GM12872 (cell line): Measurements from ENCODE around the gene ERO1A.

Experiments used
- TF ChIP-seq, protein P1 (sequence below): IDR thresholded peaks from 3 replicates; pipeline ENCODE4 v1.5.1; 2011; ENCODE audit warnings: low read depth, mild to moderate bottlenecking, low read length, moderate library complexity; ENCODE audit not compliant: insufficient read depth

Gene ERO1A

DNA sequence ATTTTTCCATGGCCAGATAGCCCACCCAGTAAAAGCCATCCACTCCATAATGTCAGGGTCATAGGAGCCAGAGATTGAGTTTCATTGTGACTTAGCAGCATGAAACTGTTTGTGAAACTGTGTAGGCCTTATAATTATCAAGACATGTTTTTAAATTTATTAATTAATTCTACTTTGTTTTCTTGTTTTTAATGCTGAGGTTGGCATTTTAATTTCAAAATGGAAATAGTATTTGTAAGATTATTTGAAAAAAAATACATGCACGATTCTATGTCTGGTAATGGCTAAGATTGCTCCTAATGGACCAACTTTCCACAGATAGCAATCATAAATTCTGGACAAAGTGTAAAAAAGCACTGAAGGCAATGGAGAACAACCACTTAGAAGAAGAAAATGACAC is 75.7 kb downstream of the ERO1A start:
- TF ChIP-seq, protein P1, sequence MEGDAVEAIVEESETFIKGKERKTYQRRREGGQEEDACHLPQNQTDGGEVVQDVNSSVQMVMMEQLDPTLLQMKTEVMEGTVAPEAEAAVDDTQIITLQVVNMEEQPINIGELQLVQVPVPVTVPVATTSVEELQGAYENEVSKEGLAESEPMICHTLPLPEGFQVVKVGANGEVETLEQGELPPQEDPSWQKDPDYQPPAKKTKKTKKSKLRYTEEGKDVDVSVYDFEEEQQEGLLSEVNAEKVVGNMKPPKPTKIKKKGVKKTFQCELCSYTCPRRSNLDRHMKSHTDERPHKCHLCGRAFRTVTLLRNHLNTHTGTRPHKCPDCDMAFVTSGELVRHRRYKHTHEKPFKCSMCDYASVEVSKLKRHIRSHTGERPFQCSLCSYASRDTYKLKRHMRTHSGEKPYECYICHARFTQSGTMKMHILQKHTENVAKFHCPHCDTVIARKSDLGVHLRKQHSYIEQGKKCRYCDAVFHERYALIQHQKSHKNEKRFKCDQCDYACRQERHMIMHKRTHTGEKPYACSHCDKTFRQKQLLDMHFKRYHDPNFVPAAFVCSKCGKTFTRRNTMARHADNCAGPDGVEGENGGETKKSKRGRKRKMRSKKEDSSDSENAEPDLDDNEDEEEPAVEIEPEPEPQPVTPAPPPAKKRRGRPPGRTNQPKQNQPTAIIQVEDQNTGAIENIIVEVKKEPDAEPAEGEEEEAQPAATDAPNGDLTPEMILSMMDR, result no peak

DNA sequence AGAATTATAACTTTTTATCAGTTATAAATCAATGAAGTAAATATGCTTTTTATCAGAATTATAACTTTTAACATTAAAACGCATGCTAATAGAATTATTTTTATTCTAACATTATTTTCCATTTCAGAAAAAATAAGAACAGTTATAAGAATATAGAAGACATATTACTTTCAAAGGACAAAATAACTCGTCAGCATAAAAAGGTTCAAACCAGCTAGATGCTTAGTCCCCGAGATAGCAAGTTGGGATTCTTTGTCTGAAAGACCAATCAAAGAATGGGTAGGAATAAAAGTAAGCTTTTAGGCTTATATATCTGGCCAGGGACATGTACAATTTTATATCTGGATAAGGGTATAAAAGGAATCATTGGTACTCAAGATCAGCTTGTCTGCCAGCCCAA is 76.8 kb downstream of the ERO1A start:
- TF ChIP-seq, protein P1, result no peak

DNA sequence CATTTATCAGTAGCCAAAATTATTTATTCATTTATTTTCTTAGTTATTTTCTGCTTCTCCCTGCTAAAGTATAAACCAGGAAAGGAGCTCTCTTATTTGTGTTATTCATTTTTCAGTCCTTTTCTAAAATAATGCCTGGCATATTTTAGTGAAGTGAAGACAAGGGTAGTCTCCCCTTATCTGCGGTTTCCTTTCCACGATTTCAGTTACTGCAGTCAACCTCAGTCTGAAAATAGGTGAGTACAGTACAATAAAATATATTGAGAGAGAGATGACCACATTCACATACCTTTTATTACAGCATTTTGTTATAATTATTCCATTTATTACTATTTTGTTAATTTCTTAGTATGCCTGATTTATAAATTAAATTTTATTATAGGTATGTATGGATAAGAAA is 85.2 kb downstream of the ERO1A start:
- TF ChIP-seq, protein P1, result no peak

DNA sequence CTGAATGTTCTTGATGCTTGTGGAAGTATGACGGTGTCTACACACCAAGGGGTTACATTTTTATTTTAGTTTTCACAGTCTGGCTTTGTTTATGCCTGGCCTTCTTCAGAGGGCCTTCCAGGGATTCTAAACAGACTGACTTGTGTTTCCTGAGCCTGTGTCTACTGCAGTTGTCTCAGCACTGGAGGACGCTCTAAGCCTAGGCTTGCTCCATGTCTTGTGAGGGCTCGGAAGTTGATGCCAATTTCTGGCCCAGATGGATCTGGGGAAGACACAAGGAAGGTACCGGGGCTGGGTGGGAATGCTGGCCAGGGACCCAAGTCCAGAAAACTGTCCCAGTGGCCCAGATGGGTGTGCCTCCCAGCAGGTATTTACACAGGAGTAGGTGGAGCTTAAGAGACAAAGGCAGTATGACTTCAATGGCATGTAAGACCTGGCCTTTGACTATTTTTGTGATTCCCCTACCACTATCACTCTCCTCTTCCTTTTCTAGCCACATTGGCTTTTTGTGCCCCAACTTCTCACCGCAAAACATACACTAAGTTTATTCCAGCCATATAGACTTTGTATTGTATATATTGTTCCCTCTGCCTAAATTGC is 85.8 kb downstream of the ERO1A start:
- TF ChIP-seq, protein P1, result no peak

DNA sequence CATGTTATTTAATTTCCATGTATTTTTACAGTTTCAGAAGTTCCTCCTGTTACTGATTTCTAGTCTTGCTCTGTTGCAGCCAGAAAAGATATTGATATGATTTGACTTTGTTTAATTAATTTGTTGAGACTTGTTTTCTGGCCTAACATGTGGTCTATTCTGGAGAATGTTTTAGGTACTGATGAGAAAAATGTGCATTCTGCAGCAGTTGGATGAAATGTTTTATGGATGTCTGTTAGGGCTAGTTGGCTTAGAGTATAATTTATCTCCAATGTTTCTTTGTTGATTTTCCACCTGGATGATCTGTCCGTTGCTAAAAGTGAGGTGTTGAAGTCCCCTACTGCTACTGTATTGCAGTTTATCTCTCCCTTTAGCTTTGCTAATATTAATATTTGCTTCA is 88.3 kb downstream of the ERO1A start:
- TF ChIP-seq, protein P1, result no peak

DNA sequence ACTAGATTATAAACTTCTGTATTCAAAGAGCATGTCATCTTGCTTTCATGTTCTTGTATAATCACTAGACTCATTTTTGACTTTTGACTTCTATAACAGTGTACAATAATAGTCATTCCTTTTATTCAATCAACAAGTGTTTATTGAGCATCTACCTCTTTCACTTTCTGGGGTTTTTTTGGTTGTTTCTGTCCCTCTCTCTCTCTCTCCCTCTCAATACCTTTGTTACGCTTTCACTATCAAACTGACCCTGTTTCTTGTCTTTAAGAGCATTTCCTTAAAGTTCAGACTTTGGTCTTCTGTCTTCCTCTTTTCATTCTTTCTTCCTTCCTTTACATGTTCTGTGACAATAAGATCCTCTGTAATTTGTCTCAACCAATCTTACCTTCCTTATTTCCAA is 93.2 kb downstream of the ERO1A start:
- TF ChIP-seq, protein P1, result no peak

DNA sequence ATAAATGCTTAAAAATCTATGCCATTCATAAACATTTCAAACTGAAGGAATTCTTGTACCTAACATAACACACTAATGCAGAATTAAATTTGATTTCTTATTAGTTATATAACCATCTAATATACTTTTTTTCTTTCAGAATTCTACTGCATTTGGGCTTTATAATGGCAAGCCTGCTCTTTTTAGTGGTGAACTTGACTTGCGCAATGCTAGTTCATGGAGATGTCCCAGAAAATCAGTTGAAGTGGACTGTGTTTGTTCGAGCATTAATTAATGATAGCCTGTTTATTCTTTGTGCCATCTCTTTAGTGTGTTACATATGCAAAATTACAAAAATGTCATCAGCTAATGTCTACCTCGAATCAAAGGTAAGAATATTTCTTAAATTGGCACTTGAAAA is 95.4 kb downstream of the ERO1A start:
- TF ChIP-seq, protein P1, result no peak

DNA sequence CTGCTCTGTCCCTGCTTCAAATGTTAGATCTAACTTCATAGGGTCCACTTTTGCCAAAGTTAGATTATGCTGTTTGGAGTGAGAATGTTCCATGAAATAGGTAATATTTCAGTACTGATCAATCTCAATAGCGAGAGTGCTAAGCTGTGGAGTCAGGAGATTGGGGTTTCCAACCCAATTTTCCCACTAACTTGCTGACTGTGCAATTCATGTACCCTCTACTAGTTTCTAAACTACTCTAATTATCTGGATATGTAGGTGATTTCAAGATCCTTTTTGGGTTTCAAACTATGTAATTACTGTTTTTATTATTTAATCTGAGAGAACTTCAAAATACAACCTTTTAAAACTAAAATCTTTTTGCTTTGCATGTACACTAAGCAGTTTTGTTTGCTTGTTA is 96.8 kb downstream of the ERO1A start:
- TF ChIP-seq, protein P1, result no peak
